Hepatocyte (in vitro differentiated cells): ENCODE data around the gene AP3D1.

Experiments
- CTCF ChIP-seq: fragments of 200-600 bp; sonication (generic); IDR thresholded peaks from 2 replicates; pipeline ENCODE4 v1.5.1; 2016; ENCODE audit warnings: antibody characterized with exemption, mild to moderate bottlenecking; ENCODE audit not compliant: poor library complexity
- EZH2 ChIP-seq: fragments of 200-600 bp; sonication (generic); IDR thresholded peaks from 2 replicates; pipeline ENCODE4 v1.6.1; 2016; ENCODE audit warnings: antibody characterized with exemption, mild to moderate bottlenecking, borderline replicate concordance

- TF ChIP-seq CTCF (no peak), EZH2 (no peak)
Measured at GRCh38 chr19:2149980-2150793, 1.2 kb downstream of the AP3D1 start.
